ENCODE measurements around the gene CLSTN2. TPM values are rescaled to one million over a fixed set of nuclear protein-coding genes. Genes with fewer than 3 reads are reported as not detected.
A peak's percentile ranks its signal among the peaks of the same experiment; 100 is the strongest.

Gene CLSTN2
- total RNA-seq, 1 donor from 2014 or later = 143 TPM

GRCh38 chr3:139994891-139995290 lies 59.9 kb downstream of the CLSTN2 start:
- Mint-ChIP-seq H3K27me3 (ENCODE audit: unreplicated experiment) (no peaks in the 10 kb centered on the region), H3K9me3 (ENCODE audit: unreplicated experiment) (no peaks in the 10 kb centered on the region), H3K4me1 (ENCODE audit: unreplicated experiment) (no peaks in the 10 kb centered on the region), H3K4me3 (ENCODE audit: unreplicated experiment) (no peak overlapping the region), H3K27ac (ENCODE audit: unreplicated experiment) (no peak overlapping the region), H3K36me3 (ENCODE audit: unreplicated experiment) (peaks cover 7% of the 10 kb centered on the region)
- no peak for TF ChIP-seq CTCF (IDR thresholded peaks at IDR 0.05)
- DNase-seq (ENCODE audit: extremely low spot score, unreplicated experiment) = peak; percentile 44

GRCh38 chr3:140004271-140004670 lies 69.3 kb downstream of the CLSTN2 start:
- TF ChIP-seq CTCF (IDR thresholded peaks at IDR 0.05) = no peak
- H3K9me3 Mint-ChIP-seq (ENCODE audit: unreplicated experiment) = peaks cover 8% of the 10 kb centered on the region

GRCh38 chr3:140006331-140006730 lies 71.3 kb downstream of the CLSTN2 start:
- no peak overlapping the region for H3K4me3 Mint-ChIP-seq (ENCODE audit: unreplicated experiment)
- DNase-seq (ENCODE audit: extremely low spot score, unreplicated experiment) = peak; percentile 23
- H3K36me3 Mint-ChIP-seq (ENCODE audit: unreplicated experiment) = peaks cover 3% of the 10 kb centered on the region
- H3K27me3 Mint-ChIP-seq (ENCODE audit: unreplicated experiment) = no peaks in the 10 kb centered on the region
- no peaks in the 10 kb centered on the region for H3K4me1 Mint-ChIP-seq (ENCODE audit: unreplicated experiment)
- H3K9me3 Mint-ChIP-seq (ENCODE audit: unreplicated experiment) = peaks cover 8% of the 10 kb centered on the region
- TF ChIP-seq CTCF (IDR thresholded peaks at IDR 0.05) = no peak
- H3K27ac Mint-ChIP-seq (ENCODE audit: unreplicated experiment) = no peak overlapping the region

More at GRCh38 chr3:140004271-140004670, 69.3 kb downstream of the CLSTN2 start:
- Mint-ChIP-seq H3K27me3 (ENCODE audit: unreplicated experiment) (no peaks in the 10 kb centered on the region), H3K4me3 (ENCODE audit: unreplicated experiment) (no peak overlapping the region), H3K4me1 (ENCODE audit: unreplicated experiment) (no peaks in the 10 kb centered on the region), H3K27ac (ENCODE audit: unreplicated experiment) (no peak overlapping the region), H3K36me3 (ENCODE audit: unreplicated experiment) (peaks cover 5% of the 10 kb centered on the region)
- DNase-seq (ENCODE audit: extremely low spot score, unreplicated experiment) = peak; percentile 10

GRCh38 chr3:140007081-140007480 lies 72.1 kb downstream of the CLSTN2 start:
- Mint-ChIP-seq H3K27ac (ENCODE audit: unreplicated experiment) (no peak overlapping the region), H3K4me3 (ENCODE audit: unreplicated experiment) (no peak overlapping the region), H3K4me1 (ENCODE audit: unreplicated experiment) (no peaks in the 10 kb centered on the region), H3K27me3 (ENCODE audit: unreplicated experiment) (no peaks in the 10 kb centered on the region), H3K36me3 (ENCODE audit: unreplicated experiment) (peaks cover 3% of the 10 kb centered on the region), H3K9me3 (ENCODE audit: unreplicated experiment) (peaks cover 8% of the 10 kb centered on the region)
- no peak for TF ChIP-seq CTCF (IDR thresholded peaks at IDR 0.05)
- peak; percentile 42 for DNase-seq (ENCODE audit: extremely low spot score, unreplicated experiment)

GRCh38 chr3:140007911-140008869 lies 73.2 kb downstream of the CLSTN2 start:
- Mint-ChIP-seq H3K4me3 (ENCODE audit: unreplicated experiment) (no peak overlapping the region), H3K27ac (ENCODE audit: unreplicated experiment) (no peak overlapping the region), H3K27me3 (ENCODE audit: unreplicated experiment) (no peaks in the 10 kb centered on the region), H3K9me3 (ENCODE audit: unreplicated experiment) (no peaks in the 10 kb centered on the region), H3K36me3 (ENCODE audit: unreplicated experiment) (peaks cover 4% of the 10 kb centered on the region), H3K4me1 (ENCODE audit: unreplicated experiment) (no peaks in the 10 kb centered on the region)
- peak; percentile 49 for DNase-seq (ENCODE audit: extremely low spot score, unreplicated experiment)
- no peak for TF ChIP-seq CTCF (IDR thresholded peaks at IDR 0.05)

Measured in osteocyte (in vitro differentiated cells).